IMR-90 (cell line): ENCODE data around the gene ACAD10.

ENCODE experiments used
- POLR2A ChIP-seq: IDR thresholded peaks from 2 replicates; pipeline ENCODE4 v1.6.1; 2012; ENCODE audit warnings: mild to moderate bottlenecking, low read depth, low read length
- RFX5 ChIP-seq: IDR thresholded peaks from 2 replicates; pipeline ENCODE4 v1.8.0; 2012; ENCODE audit warnings: low read depth, mild to moderate bottlenecking, low read length, moderate library complexity
- USF2 ChIP-seq: fragments of 150-350 bp; IDR thresholded peaks from 2 replicates; pipeline ENCODE4 v1.6.1; 2017; ENCODE audit warnings: mild to moderate bottlenecking, antibody characterized with exemption, low read length, low read depth
- TF ChIP-seq, protein P1 (sequence below): conservative IDR thresholded peaks from 2 replicates; pipeline ENCODE4 v1.5.1; 2012; ENCODE audit warnings: mild to moderate bottlenecking, low read depth, low read length, improper control_type of control experiment

DNA sequence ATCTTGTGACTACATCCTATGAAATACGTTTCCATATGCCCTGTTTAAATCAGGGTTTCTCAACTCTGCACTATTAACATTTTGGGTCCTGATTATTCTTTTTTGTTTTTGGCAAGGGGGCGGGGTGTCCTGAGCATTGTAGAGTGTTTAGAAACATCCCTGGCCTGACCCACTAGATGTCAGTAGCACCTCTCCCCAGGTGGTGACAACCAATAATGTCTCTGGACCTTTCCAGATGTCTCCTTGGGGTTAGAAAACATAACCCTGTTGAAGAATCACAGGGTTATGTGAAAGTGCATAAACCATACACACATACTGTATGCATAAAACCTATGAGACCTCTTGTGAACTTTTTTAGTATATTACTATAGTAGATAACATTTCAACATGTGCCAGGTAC lies 1.4 kb downstream of the ACAD10 start:
- TF ChIP-seq, protein P1, sequence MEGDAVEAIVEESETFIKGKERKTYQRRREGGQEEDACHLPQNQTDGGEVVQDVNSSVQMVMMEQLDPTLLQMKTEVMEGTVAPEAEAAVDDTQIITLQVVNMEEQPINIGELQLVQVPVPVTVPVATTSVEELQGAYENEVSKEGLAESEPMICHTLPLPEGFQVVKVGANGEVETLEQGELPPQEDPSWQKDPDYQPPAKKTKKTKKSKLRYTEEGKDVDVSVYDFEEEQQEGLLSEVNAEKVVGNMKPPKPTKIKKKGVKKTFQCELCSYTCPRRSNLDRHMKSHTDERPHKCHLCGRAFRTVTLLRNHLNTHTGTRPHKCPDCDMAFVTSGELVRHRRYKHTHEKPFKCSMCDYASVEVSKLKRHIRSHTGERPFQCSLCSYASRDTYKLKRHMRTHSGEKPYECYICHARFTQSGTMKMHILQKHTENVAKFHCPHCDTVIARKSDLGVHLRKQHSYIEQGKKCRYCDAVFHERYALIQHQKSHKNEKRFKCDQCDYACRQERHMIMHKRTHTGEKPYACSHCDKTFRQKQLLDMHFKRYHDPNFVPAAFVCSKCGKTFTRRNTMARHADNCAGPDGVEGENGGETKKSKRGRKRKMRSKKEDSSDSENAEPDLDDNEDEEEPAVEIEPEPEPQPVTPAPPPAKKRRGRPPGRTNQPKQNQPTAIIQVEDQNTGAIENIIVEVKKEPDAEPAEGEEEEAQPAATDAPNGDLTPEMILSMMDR = 0 out of 2 replicates have a peak, but pooled peaks have one; percentile 7
- TF ChIP-seq POLR2A (no peak), USF2 (no peak), RFX5 (no peak)
